ENCODE measurements around the gene JUN. TPM values are rescaled to one million over a fixed set of nuclear protein-coding genes. Genes with fewer than 3 reads are reported as not detected.

Gene JUN
- total and polyA plus RNA-seq, 2 donors (not counting 3 experiments of a cell fraction or from before 2014, with no cell fraction given): 88.3 to 89.3 TPM

GRCh38 chr1:58798910-58799442, 15.1 kb upstream of the JUN start:
- no peaks in the 10 kb centered on the region for H3K9me3 ChIP-seq (replicated peaks; ENCODE audit: control insufficient read depth, insufficient read depth, low read length)
- H3K4me2 ChIP-seq (ENCODE audit: insufficient read depth, low read length): no peak overlapping the region
- FAIRE-seq: no peak
- no TSS peak for BruUV-seq (replicated peaks)
- no peaks in the 10 kb centered on the region for H3K36me3 ChIP-seq (ENCODE audit: control insufficient read depth in 2 of 2, extremely low read depth in 1 of 2, insufficient read depth in 2 of 2, low read length in 2 of 2)
- no peak overlapping the region for H3K27ac ChIP-seq (ENCODE audit: insufficient read depth, low read depth, low read length)
- ChIA-PET CTCF (no interaction called here), POLR2A (no interaction called here)
- no peak overlapping the region for H3K4me3 ChIP-seq (replicated peaks in 1 of 3; ENCODE audit: insufficient read depth in 1 of 3, low read depth in 1 of 3, low read length in 3 of 3)
- no peaks in the 10 kb centered on the region for H3K79me2 ChIP-seq (ENCODE audit: control insufficient read depth, insufficient read depth, low read length)
- TF ChIP-seq, protein P1, sequence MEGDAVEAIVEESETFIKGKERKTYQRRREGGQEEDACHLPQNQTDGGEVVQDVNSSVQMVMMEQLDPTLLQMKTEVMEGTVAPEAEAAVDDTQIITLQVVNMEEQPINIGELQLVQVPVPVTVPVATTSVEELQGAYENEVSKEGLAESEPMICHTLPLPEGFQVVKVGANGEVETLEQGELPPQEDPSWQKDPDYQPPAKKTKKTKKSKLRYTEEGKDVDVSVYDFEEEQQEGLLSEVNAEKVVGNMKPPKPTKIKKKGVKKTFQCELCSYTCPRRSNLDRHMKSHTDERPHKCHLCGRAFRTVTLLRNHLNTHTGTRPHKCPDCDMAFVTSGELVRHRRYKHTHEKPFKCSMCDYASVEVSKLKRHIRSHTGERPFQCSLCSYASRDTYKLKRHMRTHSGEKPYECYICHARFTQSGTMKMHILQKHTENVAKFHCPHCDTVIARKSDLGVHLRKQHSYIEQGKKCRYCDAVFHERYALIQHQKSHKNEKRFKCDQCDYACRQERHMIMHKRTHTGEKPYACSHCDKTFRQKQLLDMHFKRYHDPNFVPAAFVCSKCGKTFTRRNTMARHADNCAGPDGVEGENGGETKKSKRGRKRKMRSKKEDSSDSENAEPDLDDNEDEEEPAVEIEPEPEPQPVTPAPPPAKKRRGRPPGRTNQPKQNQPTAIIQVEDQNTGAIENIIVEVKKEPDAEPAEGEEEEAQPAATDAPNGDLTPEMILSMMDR (IDR thresholded peaks at IDR 0.05; ENCODE audit: extremely low read depth in 1 of 2, insufficient read depth in 1 of 2, low read depth in 1 of 2, low read length in 2 of 2): no peak
- TF ChIP-seq FOS (IDR thresholded peaks at IDR 0.05; ENCODE audit: borderline replicate concordance, insufficient read depth, low read length): no peak
- no peak for TF ChIP-seq GATA2 (IDR thresholded peaks at IDR 0.05; ENCODE audit: insufficient read depth, insufficient read length, low read depth, low read length)
- no peak for TF ChIP-seq MYC (IDR thresholded peaks at IDR 0.05; ENCODE audit: low read depth, low read length)
- no peak for TF ChIP-seq POLR2AphosphoS5 (IDR thresholded peaks at IDR 0.05; ENCODE audit: insufficient read depth, low read depth, low read length)
- TF ChIP-seq EZH2 (IDR thresholded peaks at IDR 0.05; ENCODE audit: borderline replicate concordance, low read depth, low read length, severe bottlenecking): no peak
- no peak for TF ChIP-seq MAX (IDR thresholded peaks at IDR 0.05; ENCODE audit: insufficient read depth, insufficient read length)
- TF ChIP-seq JUN (IDR thresholded peaks at IDR 0.05; ENCODE audit: borderline replicate concordance, insufficient read depth, insufficient read length, low read depth): no peak
- no peak for TF ChIP-seq POLR2A (IDR thresholded peaks at IDR 0.05; ENCODE audit: low read depth, low read length)
- H4K20me1 ChIP-seq (replicated peaks; ENCODE audit: control insufficient read depth, extremely low read depth, insufficient read depth, low read length): no peaks in the 10 kb centered on the region
- H3K4me1 ChIP-seq (ENCODE audit: control insufficient read depth, extremely low read depth, insufficient read depth, low read length): no peaks in the 10 kb centered on the region
- H2AFZ ChIP-seq (ENCODE audit: low read depth, low read length): no peak overlapping the region
- intact Hi-C loops (cut with micrococcal nuclease) (no loop called here), dilution Hi-C loops (cut with MboI; ENCODE audit: extremely low pct_ligation_motif_present, low sequenced_read_pairs) (no loop called here)
- no peaks in the 10 kb centered on the region for H3K9me1 ChIP-seq (replicated peaks; ENCODE audit: control insufficient read depth, extremely low read depth, insufficient read depth, low read length)
- no peak overlapping the region for H3K9ac ChIP-seq (replicated peaks; ENCODE audit: extremely low read depth, insufficient read depth, low read length)
- DNase-seq (ENCODE audit: low read depth, low spot score): no peak
- H3K27me3 ChIP-seq (ENCODE audit: control insufficient read depth in 2 of 2, insufficient read depth in 2 of 2, low read length in 2 of 2): no peaks in the 10 kb centered on the region

Data from endothelial cell of umbilical vein (primary cell).